OCI-LY1 (cell line): ENCODE data around the gene MX1.

Experiments used
- H2AFZ ChIP-seq: fragments of 200-600 bp; sonication (generic), shearing (Covaris generic); 2 replicates; pipeline ENCODE4 v1.6.0; 2014; ENCODE audit warnings: antibody characterized with exemption, mild to moderate bottlenecking, low read length
- H3F3A ChIP-seq: fragments of 200-600 bp; sonication (generic), shearing (Covaris generic); 2 replicates; pipeline ENCODE4 v1.6.0; 2014; ENCODE audit warnings: mild to moderate bottlenecking, antibody characterized with exemption, low read length, moderate library complexity; ENCODE audit not compliant: insufficient read depth
- H3K27ac ChIP-seq: fragments of 200-600 bp; sonication (generic); 2 replicates; pipeline ENCODE4 v1.5.1; 2014; ENCODE audit warnings: low read length, mixed run types, mild to moderate bottlenecking, low read depth; ENCODE audit not compliant: poor library complexity, severe bottlenecking
- H3K27me3 ChIP-seq: fragments of 200-600 bp; sonication (generic); 2 replicates; pipeline ENCODE4 v1.6.0; 2014; ENCODE audit warnings: antibody characterized with exemption, mild to moderate bottlenecking, low read length, moderate library complexity; ENCODE audit not compliant: insufficient read depth
- H3K36me3 ChIP-seq: fragments of 200-600 bp; sonication (generic); 2 replicates; pipeline ENCODE4 v1.6.1; 2014; ENCODE audit warnings: mild to moderate bottlenecking, antibody characterized with exemption, low read length, moderate library complexity, mixed read lengths; ENCODE audit not compliant: insufficient read depth
- H3K4me1 ChIP-seq: fragments of 200-600 bp; sonication (generic); 2 replicates; pipeline ENCODE4 v1.5.1; 2014; ENCODE audit warnings: mild to moderate bottlenecking, low read length, moderate library complexity; ENCODE audit not compliant: insufficient read depth, severe bottlenecking
- H3K4me2 ChIP-seq: fragments of 200-600 bp; sonication (generic), shearing (Covaris generic); 2 replicates; pipeline ENCODE4 v1.6.1; 2014; ENCODE audit warnings: low read length
- H3K4me3 ChIP-seq: fragments of 200-600 bp; sonication (generic); 2 replicates; pipeline ENCODE4 v1.5.1; 2014; ENCODE audit warnings: low read length, low read depth, mild to moderate bottlenecking, mixed read lengths; ENCODE audit not compliant: poor library complexity, severe bottlenecking
- H3K79me2 ChIP-seq: fragments of 200-600 bp; shearing (Covaris generic); 2 replicates; pipeline ENCODE4 v1.6.1; 2016; ENCODE audit warnings: mixed run types, low read length, mixed read lengths; ENCODE audit not compliant: insufficient read depth
- H3K9ac ChIP-seq: fragments of 200-600 bp; sonication (generic), shearing (Covaris generic); 2 replicates; pipeline ENCODE4 v1.6.1; 2014; ENCODE audit warnings: mild to moderate bottlenecking, low read length, mixed read lengths
- H3K9me2 ChIP-seq: fragments of 200-600 bp; sonication (generic), shearing (Covaris generic); 2 replicates; pipeline ENCODE4 v1.6.1; 2014; ENCODE audit warnings: low read depth, mild to moderate bottlenecking, low read length, mixed read lengths
- H3K9me3 ChIP-seq: fragments of 200-600 bp; shearing (Covaris generic); 2 replicates; pipeline ENCODE4 v1.6.1; 2014; ENCODE audit warnings: low read length, mixed read lengths
- H4K20me1 ChIP-seq: fragments of 200-600 bp; sonication (generic), shearing (Covaris generic); 2 replicates; pipeline ENCODE4 v1.6.0; 2016; ENCODE audit warnings: mild to moderate bottlenecking, low read length; ENCODE audit not compliant: insufficient read depth
- EZH2 ChIP-seq: fragments of 200-600 bp; sonication (generic), shearing (Covaris generic); IDR thresholded peaks from 2 replicates; pipeline ENCODE4 v1.8.0; 2017; ENCODE audit warnings: borderline replicate concordance, mixed run types, mild to moderate bottlenecking, antibody characterized with exemption, low read length, moderate library complexity, mixed read lengths
- TF ChIP-seq, protein P1 (sequence below): fragments of 200-600 bp; sonication (generic), shearing (Covaris generic); IDR thresholded peaks from 2 replicates; pipeline ENCODE4 v1.5.1; 2017; ENCODE audit warnings: mild to moderate bottlenecking, antibody characterized with exemption, low read length, moderate library complexity, mixed read lengths

Gene MX1

DNA sequence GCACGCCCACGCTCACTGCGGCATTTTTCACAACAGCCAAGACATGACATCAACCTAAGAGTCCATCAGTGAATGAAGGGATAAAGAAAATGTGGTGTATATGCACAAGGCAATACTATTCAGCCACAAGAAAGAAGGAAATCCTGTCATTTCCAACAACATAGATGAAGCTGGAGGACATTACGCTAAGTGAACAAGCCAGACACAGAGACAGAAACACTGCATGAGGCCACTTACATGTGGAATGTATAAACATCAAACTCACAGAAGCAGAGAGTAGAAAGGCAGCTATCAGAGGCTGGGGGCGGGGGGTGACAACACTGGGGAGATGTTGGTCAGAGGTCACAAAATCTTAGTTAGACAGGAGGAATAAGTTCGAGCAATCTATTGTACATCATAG is 61.0 kb downstream of the MX1 start:
- Histone ChIP-seq H3K36me3 (no peaks in the 10 kb centered on the region), H3K4me3 (no peak overlapping the region), H3K4me2 (no peak overlapping the region), H3K79me2 (no peaks in the 10 kb centered on the region), H3K27me3 (peaks cover 3% of the 10 kb centered on the region), H3K27ac (no peak overlapping the region), H3K9ac (no peak overlapping the region), H4K20me1 (no peaks in the 10 kb centered on the region), H3K4me1 (no peaks in the 10 kb centered on the region), H3F3A (no peaks in the 10 kb centered on the region), H3K9me2 (no peaks in the 10 kb centered on the region), H3K9me3 (no peaks in the 10 kb centered on the region), H2AFZ (no peak overlapping the region)
- no peak for TF ChIP-seq EZH2
- TF ChIP-seq, protein P1, sequence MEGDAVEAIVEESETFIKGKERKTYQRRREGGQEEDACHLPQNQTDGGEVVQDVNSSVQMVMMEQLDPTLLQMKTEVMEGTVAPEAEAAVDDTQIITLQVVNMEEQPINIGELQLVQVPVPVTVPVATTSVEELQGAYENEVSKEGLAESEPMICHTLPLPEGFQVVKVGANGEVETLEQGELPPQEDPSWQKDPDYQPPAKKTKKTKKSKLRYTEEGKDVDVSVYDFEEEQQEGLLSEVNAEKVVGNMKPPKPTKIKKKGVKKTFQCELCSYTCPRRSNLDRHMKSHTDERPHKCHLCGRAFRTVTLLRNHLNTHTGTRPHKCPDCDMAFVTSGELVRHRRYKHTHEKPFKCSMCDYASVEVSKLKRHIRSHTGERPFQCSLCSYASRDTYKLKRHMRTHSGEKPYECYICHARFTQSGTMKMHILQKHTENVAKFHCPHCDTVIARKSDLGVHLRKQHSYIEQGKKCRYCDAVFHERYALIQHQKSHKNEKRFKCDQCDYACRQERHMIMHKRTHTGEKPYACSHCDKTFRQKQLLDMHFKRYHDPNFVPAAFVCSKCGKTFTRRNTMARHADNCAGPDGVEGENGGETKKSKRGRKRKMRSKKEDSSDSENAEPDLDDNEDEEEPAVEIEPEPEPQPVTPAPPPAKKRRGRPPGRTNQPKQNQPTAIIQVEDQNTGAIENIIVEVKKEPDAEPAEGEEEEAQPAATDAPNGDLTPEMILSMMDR, result no peak

DNA sequence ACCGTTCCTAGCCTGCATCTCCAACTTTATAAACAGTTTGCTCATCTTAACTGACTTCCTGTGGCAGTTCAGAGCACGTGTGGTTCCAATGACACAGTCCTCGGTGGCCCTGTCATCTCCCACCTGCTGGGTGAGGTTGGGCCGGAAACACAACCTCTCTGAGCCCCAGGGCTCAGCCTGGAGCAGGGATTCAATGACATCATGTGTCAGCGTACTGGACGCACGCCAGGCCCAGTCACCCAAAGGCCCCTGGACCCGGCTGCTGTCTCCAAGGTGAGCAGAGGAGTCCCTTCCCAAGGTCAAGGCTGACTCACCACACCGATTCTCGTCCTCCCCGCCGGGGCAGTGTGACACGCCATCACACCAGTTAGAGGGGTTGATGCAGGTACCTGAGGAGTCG is 62.0 kb downstream of the MX1 start:
- Histone ChIP-seq H3K4me3 (no peak overlapping the region), H4K20me1 (no peaks in the 10 kb centered on the region), H3F3A (no peaks in the 10 kb centered on the region), H3K27me3 (peaks cover 7% of the 10 kb centered on the region), H3K9ac (no peak overlapping the region), H3K4me1 (no peaks in the 10 kb centered on the region), H3K36me3 (no peaks in the 10 kb centered on the region), H3K79me2 (no peaks in the 10 kb centered on the region), H3K27ac (no peak overlapping the region), H3K4me2 (no peak overlapping the region), H3K9me2 (no peaks in the 10 kb centered on the region), H2AFZ (no peak overlapping the region), H3K9me3 (no peaks in the 10 kb centered on the region)
- TF ChIP-seq EZH2, result no peak
- TF ChIP-seq, protein P1, result no peak

DNA sequence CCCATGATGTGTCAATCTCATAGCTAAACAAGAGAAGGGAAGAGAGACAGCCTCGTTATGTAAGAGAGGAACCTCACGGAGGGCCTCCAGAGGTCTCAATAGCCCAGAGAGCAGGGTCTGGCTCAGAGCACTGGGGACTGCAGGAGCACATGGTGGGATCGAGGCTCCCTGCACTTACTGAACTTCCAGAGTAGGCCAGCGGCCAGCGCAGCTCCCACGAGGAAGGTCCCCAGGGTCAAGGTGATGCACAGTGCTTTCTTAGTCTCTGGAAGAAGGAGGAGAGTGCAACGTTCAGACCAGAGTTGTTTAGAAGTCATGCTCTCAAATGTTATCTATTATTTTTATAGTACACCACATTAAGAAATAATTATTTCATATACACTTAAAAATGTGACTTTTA is 63.3 kb downstream of the MX1 start:
- Histone ChIP-seq H3K9me2 (no peaks in the 10 kb centered on the region), H3K9me3 (no peaks in the 10 kb centered on the region), H2AFZ (no peak overlapping the region), H3K27ac (no peak overlapping the region), H3K4me2 (no peak overlapping the region), H3K79me2 (no peaks in the 10 kb centered on the region), H3K9ac (no peak overlapping the region), H4K20me1 (no peaks in the 10 kb centered on the region), H3K27me3 (peaks cover 11% of the 10 kb centered on the region), H3K36me3 (no peaks in the 10 kb centered on the region), H3K4me3 (no peak overlapping the region), H3F3A (no peaks in the 10 kb centered on the region), H3K4me1 (no peaks in the 10 kb centered on the region)
- TF ChIP-seq, protein P1, result no peak
- no peak for TF ChIP-seq EZH2
